GM19438 (cell line): Measurements from ENCODE around the gene RNF14.
"Not testable (repeated sequence)": the region's sequence is repeated elsewhere in the genome, so short reads cannot be mapped to it uniquely, and the experiment has no call there.

Experiments used
- ATAC-seq: cut with Tn5 transposase; IDR thresholded peaks from one replicate; pipeline ENCODE4 v1.9.1; 2021; ENCODE audit warnings: low read depth; ENCODE audit not compliant: unreplicated experiment

RNF14 gene

DNA sequence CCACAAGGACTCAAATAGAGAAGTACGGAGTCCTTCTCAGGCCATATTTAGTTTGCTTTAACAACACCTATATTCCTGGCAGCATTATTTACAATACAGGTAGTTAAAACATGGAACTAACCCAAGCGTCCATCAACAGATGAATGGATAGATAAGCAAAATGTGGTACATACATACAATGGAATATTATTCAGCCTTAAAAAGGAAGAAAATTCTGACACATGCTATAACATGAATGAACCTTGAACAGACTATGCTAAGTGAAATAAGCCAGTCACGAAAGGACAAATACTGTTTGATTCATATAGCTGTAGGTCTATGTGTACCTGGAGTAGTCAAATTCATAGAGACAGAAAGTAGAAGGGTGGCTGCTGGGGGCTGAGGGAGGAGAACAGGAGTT lies 68.7 kb downstream of the RNF14 start:
- ATAC-seq = not testable (repeated sequence)

DNA sequence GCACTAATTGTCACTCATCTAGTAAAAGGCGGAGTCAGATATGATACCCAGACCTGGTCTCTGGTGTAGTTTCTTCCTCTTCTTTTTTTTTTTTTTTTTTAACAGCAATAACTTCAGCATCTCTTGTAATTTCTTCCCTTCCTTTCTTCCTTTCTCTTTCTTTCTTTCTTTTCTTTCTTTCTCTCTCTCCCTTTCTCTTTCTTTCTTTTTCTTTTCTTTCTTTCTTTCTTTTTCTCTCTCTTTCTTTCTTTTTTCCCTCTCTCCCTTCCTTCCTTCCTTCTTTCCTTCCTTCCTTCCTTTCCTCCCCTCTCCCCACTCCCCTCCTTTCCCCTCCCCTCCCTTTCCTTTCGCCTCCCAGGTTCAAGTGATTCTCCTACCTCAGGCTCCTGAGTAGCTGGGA lies 69.8 kb downstream of the RNF14 start:
- no peak for ATAC-seq
